GM08714 (cell line): ENCODE results near the gene TRIP4.
"Not testable (repeated sequence)": the region's sequence is repeated elsewhere in the genome, so short reads cannot be mapped to it uniquely, and the experiment has no call there.

Experiments used
- H3K4me3 ChIP-seq: fragments of 200-500 bp; sonication (Bioruptor generic); 2 replicates; pipeline ENCODE4 v1.5.1; 2014; ENCODE audit warnings: mild to moderate bottlenecking, low read length, inconsistent platforms
- ZNF274 ChIP-seq: IDR thresholded peaks from 2 replicates; pipeline ENCODE4 v1.6.1; 2012; ENCODE audit warnings: mild to moderate bottlenecking, low read depth, low read length

Gene TRIP4

DNA sequence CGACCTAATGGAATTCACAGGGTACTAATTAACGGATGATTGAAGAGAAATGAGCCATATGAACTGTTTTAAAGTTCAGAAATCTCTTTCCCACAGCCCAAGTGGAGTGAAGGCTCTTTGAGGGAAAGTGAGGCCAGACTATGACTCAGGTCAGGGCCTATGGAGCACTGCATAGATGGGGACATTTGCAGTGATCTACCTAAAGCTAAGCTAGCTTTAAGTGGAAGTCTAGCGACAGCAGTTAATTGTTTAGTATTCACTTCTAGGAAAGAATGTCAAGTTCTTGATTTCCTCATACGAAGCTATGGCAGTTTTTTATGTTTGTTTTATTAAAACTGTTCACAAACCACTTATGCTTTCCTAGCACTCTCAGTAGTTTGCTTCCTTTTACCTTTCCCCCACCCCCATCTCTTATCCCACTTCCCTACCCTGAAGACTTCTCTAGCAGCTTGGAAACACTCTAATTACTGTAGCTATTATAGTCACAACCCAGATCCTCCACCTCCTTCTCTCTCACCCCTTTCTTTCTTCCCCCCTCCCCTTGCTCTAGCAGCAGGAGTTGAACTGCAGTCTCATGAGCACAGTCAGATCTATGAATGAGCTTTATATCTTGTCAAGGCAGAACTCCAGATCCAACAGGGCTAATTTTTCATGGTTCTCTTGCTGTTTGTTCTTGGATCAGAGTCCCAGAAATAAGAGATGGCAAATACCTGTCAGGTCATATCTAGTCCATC lies 78.9 kb downstream of the TRIP4 start:
- H3K4me3 ChIP-seq: no peak overlapping the region
- no peak for TF ChIP-seq ZNF274

DNA sequence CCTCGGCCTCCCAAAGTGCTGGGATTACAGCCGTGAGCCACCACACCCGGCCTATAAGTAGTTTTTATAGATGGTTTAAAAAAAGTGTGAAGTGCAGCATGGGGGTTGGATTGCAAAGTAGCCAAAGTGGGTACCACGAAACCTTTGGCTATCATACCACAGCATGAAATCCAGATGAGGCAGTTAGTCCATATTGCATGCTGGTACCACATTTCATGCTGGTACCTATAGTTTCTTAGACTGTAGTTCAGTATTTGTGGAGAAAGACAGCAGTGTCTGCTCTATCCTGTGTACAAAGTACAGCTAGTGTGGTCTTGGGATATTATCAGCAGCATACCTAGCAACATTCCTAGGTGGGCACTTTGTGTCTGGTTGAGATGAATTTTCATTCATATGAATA lies 84.5 kb downstream of the TRIP4 start:
- no peak for TF ChIP-seq ZNF274
- no peak overlapping the region for H3K4me3 ChIP-seq

DNA sequence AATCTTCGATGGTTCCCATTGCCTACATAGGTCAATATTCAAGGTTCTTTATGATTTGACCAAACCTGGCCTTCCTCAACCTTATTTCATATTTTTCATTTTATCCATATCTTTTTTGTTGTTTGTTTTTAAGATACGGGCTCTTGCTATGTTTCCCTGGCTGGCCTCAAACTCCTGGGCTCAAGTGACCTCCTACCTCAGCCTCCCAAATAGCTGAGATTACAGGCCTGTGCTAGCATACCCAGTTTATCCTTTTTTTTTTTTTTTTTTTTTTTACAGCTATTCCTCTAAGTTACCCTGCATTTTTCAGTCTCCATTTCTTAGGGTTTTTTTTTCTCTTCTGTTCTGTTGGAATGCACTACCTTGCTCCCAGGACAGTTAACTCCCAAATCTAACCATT lies 87.2 kb downstream of the TRIP4 start:
- H3K4me3 ChIP-seq: no peak overlapping the region
- no peak for TF ChIP-seq ZNF274

DNA sequence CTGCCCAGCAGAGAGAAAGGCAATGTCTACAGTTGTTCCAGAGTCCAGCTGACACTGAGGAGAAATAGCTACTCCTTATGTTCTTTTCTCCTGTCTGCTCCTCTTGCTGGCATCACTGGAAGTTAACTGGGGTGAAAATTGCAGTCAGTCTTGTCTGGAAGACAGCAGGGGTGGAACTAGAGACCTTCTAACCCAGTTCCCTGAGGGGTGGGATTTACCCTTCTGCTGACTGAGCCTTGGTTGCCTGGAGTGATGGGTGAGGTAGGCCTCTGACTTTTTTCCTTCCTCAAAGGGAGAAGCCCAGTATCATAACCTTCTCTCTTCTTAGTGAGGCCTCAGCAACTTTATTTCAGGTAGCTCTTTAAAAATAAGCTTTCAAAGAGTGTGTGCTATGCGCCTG lies 88.9 kb downstream of the TRIP4 start:
- TF ChIP-seq ZNF274: no peak
- H3K4me3 ChIP-seq: no peak overlapping the region

DNA sequence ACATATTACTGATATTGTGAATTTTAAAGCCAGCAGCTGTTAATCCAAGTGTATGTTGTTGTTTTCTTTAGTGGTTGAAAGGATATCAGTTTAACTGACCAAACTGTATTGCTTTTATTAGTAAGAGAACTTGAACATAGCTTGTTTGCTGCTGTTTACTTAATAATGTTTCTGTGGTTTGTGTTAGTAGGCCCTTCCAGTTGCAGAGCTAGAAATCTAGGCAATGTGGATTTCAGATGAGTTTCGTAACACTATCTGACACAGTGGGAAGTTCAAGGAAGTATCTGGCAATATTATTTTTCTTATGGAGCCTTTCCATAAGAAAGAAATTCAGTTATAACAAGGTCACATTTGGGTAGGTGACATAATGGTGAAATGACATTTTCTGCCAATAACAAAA lies 91.2 kb downstream of the TRIP4 start:
- H3K4me3 ChIP-seq: no peak overlapping the region
- TF ChIP-seq ZNF274: no peak

DNA sequence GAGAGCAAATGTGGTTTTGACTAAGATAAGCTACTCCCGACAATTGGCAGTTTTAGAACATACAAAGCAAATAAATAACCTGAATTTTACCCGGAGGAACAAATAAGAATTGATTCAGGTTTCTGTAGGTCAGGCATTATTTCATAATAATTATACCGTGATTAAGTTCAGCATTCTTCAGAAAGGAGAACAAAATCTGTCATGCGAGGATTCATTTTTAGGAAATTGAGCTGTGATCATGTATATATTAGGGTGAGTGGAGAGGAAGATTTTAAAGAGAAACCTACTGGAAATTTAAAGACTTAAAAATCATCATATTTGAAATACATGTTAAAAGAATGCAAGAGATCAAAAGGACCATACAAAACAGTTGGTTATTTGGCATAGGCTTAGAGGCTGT lies 93.3 kb downstream of the TRIP4 start:
- H3K4me3 ChIP-seq: no peak overlapping the region

DNA sequence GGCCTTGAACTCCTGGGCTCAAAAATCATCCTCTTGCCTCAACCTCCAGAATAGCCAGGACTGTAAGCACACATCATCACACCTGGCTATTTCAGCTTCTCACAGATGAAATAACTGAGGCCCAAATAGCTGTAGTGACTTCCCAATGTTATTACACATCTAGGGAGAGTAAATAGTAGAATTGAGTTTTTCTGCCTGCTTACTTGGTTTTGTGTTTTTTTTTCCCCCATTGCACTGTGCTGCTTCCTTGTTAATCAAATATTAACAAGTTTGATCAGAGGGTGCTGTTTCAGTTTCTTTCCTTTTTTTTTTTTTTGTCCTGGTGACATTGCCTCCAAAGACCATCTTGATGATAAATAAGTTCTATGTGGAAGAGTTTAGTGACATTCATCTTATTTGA lies 96.1 kb downstream of the TRIP4 start:
- no peak overlapping the region; the same call in 1 of the 2 replicates for H3K4me3 ChIP-seq
- no peak for TF ChIP-seq ZNF274

More for the DNA sequence above, 93.3 kb downstream of the TRIP4 start:
- TF ChIP-seq ZNF274: no peak

DNA sequence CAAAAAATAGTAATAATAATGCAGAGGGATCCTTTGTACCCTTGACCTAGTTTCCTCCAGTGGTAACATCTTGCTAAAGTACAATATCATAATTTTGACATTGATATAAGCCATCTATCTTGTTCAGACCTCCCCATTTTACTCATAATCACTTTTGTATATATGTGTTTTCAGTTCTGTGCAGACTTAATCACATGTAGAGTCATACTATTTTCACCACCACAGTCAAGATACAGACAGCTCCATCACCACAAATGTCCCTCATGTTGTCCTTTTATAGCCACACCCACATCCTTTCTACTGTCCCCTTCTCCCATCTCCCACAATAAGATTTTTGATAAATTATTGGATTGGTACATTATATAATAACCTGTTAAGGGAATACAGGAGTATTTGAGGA lies 98.2 kb downstream of the TRIP4 start:
- H3K4me3 ChIP-seq: no peak overlapping the region
- no peak for TF ChIP-seq ZNF274

DNA sequence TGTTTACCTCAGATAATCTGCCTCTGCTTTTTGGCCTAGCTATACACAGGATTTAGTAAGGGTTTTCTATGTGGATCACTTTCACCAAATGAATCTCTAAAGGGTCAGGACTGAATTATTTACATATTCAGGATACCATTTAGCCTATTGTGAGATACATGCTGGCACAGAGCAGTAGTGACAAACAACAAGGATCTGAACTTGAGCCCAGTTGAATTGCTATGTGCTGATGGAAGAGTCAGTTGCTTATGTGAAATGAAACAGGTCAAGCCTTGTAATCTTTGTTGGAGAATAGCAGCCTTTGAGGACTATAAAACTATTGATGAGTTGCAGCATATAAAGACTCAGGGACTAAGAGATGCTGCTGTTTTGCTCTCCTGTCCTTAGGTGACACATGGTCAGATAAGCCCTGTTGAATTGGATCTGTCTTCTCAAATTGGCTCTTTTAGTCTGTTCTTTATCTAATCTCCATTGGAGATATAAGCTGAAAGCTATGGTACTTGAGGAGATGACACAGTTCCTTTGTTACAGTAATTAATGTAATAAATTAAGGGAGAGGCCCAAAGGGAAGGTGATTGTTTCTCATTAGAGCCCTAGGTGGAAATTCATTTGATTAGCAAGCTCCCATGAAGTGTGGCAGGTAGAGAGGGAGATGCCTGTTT lies 103.1 kb downstream of the TRIP4 start:
- no peak overlapping the region for H3K4me3 ChIP-seq
- TF ChIP-seq ZNF274: no peak

DNA sequence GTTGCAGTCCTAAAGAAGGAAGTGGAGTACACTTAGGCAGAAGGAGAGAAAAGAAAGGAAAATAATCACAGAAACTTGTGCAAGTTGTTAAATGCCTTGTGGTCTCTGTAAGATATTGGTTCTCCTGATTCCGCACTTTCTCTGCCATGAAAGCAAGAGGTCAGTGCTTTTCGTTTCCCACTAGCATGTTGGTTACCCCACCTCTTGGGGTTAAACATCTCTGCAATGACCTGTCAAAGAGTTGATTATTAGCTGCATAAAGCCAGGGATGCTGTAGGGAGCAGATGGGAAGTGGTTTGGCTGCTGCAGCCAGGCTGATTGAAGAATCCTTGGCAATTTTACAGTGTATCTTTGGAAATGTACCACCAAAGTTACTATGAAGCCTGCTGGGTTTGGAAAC lies 106.0 kb downstream of the TRIP4 start:
- H3K4me3 ChIP-seq: no peak overlapping the region
- TF ChIP-seq ZNF274: no peak

DNA sequence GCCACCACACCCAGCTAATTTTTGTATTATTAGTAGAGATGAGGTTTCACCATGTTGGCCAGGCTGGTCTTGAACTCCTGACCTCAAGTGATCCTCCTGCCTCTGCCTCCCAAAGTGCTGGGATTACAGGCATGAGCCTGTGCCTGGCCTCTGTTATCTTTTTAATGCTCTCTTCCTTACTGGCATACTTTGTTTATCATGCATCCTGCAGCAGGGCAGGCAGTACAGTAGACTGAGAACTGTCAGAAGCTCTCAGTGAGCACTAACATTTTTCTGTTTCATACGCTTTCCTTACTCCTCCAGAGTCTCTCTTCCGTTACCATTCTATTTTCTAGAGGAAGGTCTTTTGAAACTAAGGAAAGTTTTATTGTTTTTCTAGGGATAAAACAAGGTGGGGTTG lies 108.3 kb downstream of the TRIP4 start:
- not testable (repeated sequence) for H3K4me3 ChIP-seq

DNA sequence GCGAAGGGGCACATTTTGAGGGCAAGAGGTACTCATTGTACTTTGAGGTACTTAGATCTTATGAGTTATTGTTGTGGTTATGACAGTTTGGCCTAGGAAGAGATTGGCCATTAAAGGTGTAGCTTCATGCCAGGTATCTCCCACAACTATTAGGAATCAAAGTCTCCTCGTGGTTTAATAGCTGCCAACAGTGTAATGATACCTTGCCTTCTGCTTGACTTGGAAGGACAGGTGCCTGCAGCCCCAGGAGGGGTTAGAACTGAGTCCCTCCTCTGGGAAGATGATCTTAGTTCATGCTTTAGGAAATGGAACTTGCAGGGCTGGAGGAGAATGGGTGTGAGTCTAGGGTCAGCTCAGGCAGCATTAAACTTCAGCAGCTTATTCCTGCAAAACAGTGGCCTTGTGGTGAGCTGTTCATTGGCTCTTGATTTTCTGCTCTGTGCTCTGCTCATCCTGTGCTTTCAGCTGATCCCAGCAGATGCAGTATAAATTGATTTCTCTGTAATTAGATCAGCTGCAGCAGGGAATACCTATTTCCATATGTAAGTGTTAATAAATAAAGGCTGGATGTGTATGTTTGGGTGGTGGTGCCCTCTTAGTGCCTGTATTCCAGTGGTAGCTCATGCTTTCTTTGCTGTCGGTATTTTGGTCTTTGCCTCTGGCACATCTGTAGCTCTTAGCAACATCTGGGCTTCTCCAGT lies 113.2 kb downstream of the TRIP4 start:
- H3K4me3 ChIP-seq: no peak overlapping the region
- no peak for TF ChIP-seq ZNF274

DNA sequence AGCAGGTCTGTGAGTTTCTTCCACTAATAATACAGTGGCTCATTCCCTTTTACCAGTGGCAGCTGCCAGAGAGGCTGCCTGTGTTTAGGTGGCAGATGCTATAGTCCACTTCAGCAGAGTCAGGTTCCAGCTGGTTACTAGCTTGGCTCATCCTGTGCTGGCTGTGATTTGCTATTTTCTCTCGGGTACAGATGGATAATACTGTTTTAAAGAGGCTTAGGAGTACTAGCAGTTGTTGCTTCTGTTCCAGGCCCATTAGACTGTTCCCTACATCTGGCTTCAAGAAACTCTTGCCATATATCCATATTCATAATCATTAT lies 113.7 kb downstream of the TRIP4 start:
- H3K4me3 ChIP-seq: no peak overlapping the region
- no peak for TF ChIP-seq ZNF274

DNA sequence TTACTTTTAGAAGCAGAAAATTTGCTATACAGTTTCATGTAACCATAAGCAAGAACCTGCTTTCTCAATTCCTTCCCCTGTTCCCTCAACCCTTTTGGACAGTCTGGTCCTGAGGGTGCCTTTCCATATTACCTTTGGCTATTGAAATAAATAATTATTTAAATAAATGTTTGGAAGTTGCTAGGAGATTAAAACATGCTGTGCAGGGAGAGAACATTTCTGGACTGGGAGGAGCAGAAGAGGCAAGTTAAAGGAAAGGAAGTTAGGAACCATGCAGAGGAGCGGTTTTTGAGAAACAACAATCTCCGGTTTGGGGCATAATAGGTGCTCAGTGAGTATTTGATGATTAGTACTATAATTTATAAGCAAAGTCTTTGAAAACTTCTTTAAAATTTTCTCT lies 114.5 kb downstream of the TRIP4 start:
- H3K4me3 ChIP-seq: no peak overlapping the region
- TF ChIP-seq ZNF274: no peak

DNA sequence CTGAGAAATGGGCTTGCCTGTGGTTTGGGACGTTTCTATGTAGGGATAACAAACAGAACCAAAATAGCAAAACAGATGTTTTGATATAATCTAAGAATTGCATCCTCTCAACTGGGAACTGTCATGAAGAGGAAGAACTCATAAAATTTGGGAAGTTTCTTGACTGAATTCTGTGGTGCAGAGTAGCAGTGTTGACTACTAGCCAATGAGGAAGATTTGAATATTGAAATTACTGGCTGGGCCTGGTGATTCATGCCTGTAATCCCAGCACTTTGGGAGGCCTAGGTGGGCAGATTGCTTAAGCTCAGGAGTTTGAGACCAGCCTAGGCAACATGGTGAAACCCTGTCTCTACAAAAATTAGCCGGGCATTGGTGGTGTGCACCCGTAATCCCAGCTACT lies 114.9 kb downstream of the TRIP4 start:
- H3K4me3 ChIP-seq: no peak overlapping the region; the same call in 1 of the 2 replicates
- TF ChIP-seq ZNF274: no peak

DNA sequence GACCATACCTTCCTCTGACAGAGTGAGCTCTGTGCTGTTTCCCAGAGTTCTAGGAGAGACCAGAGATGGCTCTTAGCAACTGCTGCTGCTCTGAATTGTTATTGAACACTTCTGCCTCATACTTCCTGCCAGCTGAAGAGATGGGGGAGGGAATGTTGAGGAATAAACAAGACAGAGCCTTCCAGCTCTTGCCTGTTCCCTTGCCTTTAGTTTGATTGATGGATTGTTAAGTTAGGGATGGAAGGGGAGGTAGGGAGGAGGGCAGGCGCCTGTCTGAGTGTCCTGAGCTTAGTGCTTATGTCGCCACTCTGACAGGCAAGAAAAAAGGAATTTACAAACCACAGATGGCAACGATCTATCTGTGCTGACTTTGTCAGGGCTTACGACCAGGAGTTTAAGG lies 115.6 kb downstream of the TRIP4 start:
- TF ChIP-seq ZNF274: no peak
- no peak overlapping the region; the same call in 1 of the 2 replicates for H3K4me3 ChIP-seq
